Fibroblast of the aortic adventitia (primary cell): Measurements from ENCODE around the gene GRIK3. TPM values are rescaled to one million over a fixed set of nuclear protein-coding genes. Genes with fewer than 3 reads are reported as not detected.

ENCODE experiments used
- DNase-seq: peaks from one replicate; pipeline ENCODE4 v3.0.0-alpha.2; 2010; ENCODE audit warnings: low read depth
- H3K4me3 ChIP-seq: 2 replicates; pipeline ENCODE4 v1.5.1; 2011; ENCODE audit warnings: low read depth, mild to moderate bottlenecking, control low read depth, low read length, moderate library complexity
- total RNA-seq: library from RNA; depleted of rRNA; stranded (reverse); fragments of >200 nt; gene quantifications from 2 replicates; pipeline ENCODE4 v1.2.3, GENCODE V29; 2012; ENCODE audit warnings: low replicate concordance
- TF ChIP-seq, protein P1 (sequence below): IDR thresholded peaks from 2 replicates; pipeline ENCODE4 v1.5.1; 2011; ENCODE audit warnings: mild to moderate bottlenecking, low read length, control low read depth, inconsistent platforms; ENCODE audit not compliant: insufficient read depth

Gene GRIK3
- total RNA-seq, 1 donor, result not detected

DNA sequence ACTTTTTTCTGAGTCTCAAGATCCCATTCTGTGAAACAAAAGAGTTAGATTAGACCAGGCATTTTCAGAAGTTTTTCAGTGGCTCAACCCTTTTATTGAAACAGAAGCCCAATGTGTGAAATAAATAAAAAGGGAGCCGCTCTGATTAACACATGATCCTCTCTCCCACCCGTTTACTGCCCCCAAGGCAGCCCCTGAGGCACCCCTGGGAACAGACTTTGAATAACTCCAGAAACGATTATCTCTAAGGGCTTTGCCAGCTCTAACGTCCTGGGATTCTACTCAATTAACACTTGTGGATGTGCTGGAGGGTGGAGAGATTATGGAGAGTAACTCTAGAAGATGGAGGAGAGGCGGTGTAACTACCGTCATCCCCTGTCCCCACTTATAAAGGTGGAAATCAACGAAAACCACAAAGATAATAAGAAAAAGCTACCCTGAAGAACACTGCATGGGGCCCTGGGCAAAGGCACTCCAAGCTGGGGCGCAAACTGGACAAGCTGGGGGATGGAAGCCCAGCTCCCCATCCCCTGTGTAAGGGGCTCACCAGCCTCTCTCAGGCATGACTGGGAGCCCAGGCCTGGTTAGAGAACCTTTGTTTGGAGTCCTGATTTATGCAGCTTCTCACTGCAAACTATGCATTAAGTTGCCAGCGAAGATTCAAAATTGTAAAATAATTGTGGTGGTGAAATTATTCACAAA is 39.0 kb upstream of the GRIK3 start:
- DNase-seq, result no peak
- TF ChIP-seq, protein P1, sequence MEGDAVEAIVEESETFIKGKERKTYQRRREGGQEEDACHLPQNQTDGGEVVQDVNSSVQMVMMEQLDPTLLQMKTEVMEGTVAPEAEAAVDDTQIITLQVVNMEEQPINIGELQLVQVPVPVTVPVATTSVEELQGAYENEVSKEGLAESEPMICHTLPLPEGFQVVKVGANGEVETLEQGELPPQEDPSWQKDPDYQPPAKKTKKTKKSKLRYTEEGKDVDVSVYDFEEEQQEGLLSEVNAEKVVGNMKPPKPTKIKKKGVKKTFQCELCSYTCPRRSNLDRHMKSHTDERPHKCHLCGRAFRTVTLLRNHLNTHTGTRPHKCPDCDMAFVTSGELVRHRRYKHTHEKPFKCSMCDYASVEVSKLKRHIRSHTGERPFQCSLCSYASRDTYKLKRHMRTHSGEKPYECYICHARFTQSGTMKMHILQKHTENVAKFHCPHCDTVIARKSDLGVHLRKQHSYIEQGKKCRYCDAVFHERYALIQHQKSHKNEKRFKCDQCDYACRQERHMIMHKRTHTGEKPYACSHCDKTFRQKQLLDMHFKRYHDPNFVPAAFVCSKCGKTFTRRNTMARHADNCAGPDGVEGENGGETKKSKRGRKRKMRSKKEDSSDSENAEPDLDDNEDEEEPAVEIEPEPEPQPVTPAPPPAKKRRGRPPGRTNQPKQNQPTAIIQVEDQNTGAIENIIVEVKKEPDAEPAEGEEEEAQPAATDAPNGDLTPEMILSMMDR, result no peak
- no peak overlapping the region for H3K4me3 ChIP-seq

DNA sequence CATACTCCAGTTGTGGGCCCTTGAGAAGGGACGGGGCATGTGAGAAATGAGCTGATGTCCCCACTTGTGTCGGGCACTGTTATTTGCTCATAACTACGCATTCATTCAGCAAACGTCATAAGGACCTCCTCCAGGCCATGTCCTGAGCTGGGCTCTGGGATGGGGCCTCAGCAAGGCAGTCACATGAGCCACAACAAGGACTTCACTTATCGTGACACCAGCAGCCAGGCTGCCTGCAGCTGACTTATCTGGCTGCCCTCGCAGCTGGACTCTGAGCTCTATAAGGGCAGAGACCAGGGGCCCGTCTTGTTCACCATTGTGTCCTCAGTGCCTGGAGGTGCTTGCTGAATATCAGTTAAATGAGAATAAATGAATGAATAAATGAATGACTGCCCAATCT is 37.5 kb upstream of the GRIK3 start:
- H3K4me3 ChIP-seq, result no peak overlapping the region
- DNase-seq, result no peak
- TF ChIP-seq, protein P1, result no peak

DNA sequence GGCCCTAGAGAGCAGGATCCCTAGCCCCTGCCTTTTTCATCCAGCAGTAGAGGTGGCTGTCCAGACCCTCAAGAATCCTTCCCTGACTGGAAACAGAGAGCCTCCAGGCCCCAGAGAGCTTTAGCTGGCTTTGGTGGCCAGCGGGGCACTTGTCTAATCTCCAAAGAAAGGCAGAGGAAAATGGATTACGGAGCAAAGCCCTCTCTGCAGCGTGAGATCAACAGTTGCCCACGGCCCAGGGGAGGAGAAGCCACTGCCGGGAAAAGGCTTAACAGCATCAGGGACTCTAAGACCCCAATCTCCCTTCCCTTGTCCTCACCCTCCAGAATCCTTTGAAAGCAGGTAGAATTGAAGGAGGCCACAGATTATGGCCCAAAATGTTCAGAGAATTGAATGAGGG is 35.8 kb upstream of the GRIK3 start:
- H3K4me3 ChIP-seq, result no peak overlapping the region
- TF ChIP-seq, protein P1, result no peak
- no peak for DNase-seq

DNA sequence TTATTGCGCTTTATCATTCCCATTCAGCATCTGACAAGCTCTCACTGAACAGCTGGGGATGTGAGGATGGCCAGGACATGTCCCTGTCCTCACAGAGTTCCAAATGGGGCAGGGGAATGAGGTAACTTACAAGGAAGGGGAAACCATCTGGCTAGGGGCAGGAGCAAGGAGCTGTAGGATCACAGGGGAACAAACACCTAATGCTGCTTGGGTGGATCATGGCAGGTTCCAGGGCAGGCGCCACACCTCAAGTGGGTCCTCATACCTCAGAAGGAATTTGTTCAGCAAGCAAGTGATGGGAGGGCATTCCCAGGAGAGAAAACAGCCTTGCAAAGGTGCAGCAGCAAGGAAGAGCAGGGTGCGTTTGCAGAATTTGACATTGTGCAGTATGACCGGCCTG is 35.1 kb upstream of the GRIK3 start:
- H3K4me3 ChIP-seq, result no peak overlapping the region
- TF ChIP-seq, protein P1, result no peak
- DNase-seq, result no peak

DNA sequence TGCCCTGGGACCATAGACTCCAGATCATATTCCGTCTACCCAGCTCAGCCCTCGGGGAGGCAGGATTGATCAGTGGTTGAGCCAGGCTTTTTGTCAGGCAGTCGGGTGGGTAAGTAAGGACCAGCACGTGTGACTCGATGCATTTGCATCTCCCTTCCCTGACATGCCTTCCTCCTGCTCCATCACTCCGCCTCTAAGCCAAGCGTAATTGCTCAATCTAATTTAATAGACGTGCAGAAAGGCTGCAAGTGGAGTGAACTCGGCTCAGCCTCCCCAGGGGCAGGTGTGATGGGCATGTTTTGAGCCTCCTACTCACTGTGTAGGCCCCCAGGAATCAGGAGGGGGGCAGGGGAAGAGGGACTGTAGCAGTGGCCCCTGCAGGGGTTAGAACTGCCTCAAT is 34.6 kb upstream of the GRIK3 start:
- no peak for DNase-seq
- TF ChIP-seq, protein P1, result no peak
- no peak overlapping the region for H3K4me3 ChIP-seq

DNA sequence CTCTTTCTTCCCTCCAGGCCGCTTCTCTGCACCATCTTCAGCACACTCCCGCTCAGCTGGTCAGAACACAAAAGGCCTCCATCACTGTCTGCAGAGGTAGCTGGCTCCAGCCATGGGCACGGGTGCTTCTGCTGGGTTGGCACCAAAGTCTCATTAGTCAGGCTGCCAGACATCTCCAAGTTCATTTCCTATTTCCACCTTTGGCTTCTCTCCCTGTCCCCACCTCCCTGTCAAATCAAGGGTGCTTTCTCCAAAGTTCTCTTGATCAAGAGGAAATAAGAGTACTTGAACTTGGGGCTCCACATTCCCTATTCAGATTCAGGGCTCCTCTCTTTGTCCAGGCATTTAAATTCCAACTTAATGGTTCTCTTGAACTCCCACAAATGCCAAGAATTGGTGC is 33.9 kb upstream of the GRIK3 start:
- H3K4me3 ChIP-seq, result no peak overlapping the region
- TF ChIP-seq, protein P1, result no peak
- DNase-seq, result no peak

DNA sequence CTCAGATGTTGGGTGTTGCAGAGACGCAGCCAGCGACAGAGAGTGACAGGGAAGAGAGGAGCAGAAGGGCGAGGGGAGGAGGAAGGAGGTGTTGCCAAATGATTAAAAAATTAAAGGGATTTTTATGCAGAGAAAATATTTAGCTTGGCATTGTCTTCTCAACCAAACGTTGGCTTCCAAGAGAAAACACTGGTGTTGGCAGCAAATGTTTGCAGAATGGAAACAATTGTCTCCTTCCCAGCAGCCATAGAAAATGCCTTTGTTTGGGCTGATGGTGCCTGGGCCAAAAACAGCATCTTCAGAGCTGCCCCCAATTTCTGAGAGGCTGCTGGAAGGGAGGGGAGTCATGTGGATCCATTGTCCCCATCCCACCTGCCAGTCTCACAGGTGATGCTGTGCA is 29.7 kb upstream of the GRIK3 start:
- TF ChIP-seq, protein P1, result no peak
- no peak overlapping the region for H3K4me3 ChIP-seq
- no peak for DNase-seq
